ENCODE data around the gene MSH3. TPM values are rescaled to one million over a fixed set of nuclear protein-coding genes. Genes with fewer than 3 reads are reported as not detected.

MSH3 gene
- total RNA-seq, 1 donor from 2014 or later: 13.0 TPM

GRCh38 chr5:80917631-80918030 is 263.2 kb downstream of the MSH3 start:
- Mint-ChIP-seq H3K27me3 (ENCODE audit: unreplicated experiment) (no peaks in the 10 kb centered on the region), H3K36me3 (ENCODE audit: low read depth, unreplicated experiment) (no peaks in the 10 kb centered on the region), H3K27ac (ENCODE audit: unreplicated experiment) (no peak overlapping the region), H3K4me3 (ENCODE audit: unreplicated experiment) (no peak overlapping the region), H3K4me1 (ENCODE audit: unreplicated experiment) (peaks cover 9% of the 10 kb centered on the region), H3K9me3 (ENCODE audit: unreplicated experiment) (no peaks in the 10 kb centered on the region)
- DNase-seq (ENCODE audit: low spot score): no peak
- TF ChIP-seq CTCF (IDR thresholded peaks at IDR 0.05; ENCODE audit: unreplicated experiment): no peak

- no peak for DNase-seq (ENCODE audit: low spot score)
- Mint-ChIP-seq H3K4me1 (ENCODE audit: unreplicated experiment) (peaks cover 5% of the 10 kb centered on the region), H3K27me3 (ENCODE audit: unreplicated experiment) (no peaks in the 10 kb centered on the region), H3K9me3 (ENCODE audit: unreplicated experiment) (no peaks in the 10 kb centered on the region), H3K36me3 (ENCODE audit: low read depth, unreplicated experiment) (no peaks in the 10 kb centered on the region), H3K4me3 (ENCODE audit: unreplicated experiment) (no peak overlapping the region), H3K27ac (ENCODE audit: unreplicated experiment) (no peak overlapping the region)
- TF ChIP-seq CTCF (IDR thresholded peaks at IDR 0.05; ENCODE audit: unreplicated experiment): no peak
These were observed 265.3 kb downstream of the MSH3 start for GRCh38 chr5:80919678-80920196.

- no peak for DNase-seq (ENCODE audit: low spot score)
- no peak overlapping the region for H3K4me3 Mint-ChIP-seq (ENCODE audit: unreplicated experiment)
- H3K9me3 Mint-ChIP-seq (ENCODE audit: unreplicated experiment): no peaks in the 10 kb centered on the region
These were observed 265.9 kb downstream of the MSH3 start for GRCh38 chr5:80920333-80920732.

GRCh38 chr5:80921026-80921425 is 266.6 kb downstream of the MSH3 start:
- Mint-ChIP-seq H3K9me3 (ENCODE audit: unreplicated experiment) (no peaks in the 10 kb centered on the region), H3K27me3 (ENCODE audit: unreplicated experiment) (no peaks in the 10 kb centered on the region), H3K27ac (ENCODE audit: unreplicated experiment) (no peak overlapping the region), H3K4me3 (ENCODE audit: unreplicated experiment) (no peak overlapping the region), H3K36me3 (ENCODE audit: low read depth, unreplicated experiment) (no peaks in the 10 kb centered on the region), H3K4me1 (ENCODE audit: unreplicated experiment) (peaks cover 5% of the 10 kb centered on the region)
- no peak for TF ChIP-seq CTCF (IDR thresholded peaks at IDR 0.05; ENCODE audit: unreplicated experiment)
- DNase-seq (ENCODE audit: low spot score): no peak

More at GRCh38 chr5:80920333-80920732, 265.9 kb downstream of the MSH3 start:
- Mint-ChIP-seq H3K27me3 (ENCODE audit: unreplicated experiment) (no peaks in the 10 kb centered on the region), H3K27ac (ENCODE audit: unreplicated experiment) (no peak overlapping the region), H3K36me3 (ENCODE audit: low read depth, unreplicated experiment) (no peaks in the 10 kb centered on the region), H3K4me1 (ENCODE audit: unreplicated experiment) (peaks cover 5% of the 10 kb centered on the region)
- TF ChIP-seq CTCF (IDR thresholded peaks at IDR 0.05; ENCODE audit: unreplicated experiment): no peak

GRCh38 chr5:80925931-80926330 is 271.5 kb downstream of the MSH3 start:
- H3K9me3 Mint-ChIP-seq (ENCODE audit: unreplicated experiment): no peaks in the 10 kb centered on the region
- H3K27ac Mint-ChIP-seq (ENCODE audit: unreplicated experiment): no peak overlapping the region
- no peaks in the 10 kb centered on the region for H3K36me3 Mint-ChIP-seq (ENCODE audit: low read depth, unreplicated experiment)
- H3K4me1 Mint-ChIP-seq (ENCODE audit: unreplicated experiment): no peaks in the 10 kb centered on the region
- no peaks in the 10 kb centered on the region for H3K27me3 Mint-ChIP-seq (ENCODE audit: unreplicated experiment)
- DNase-seq (ENCODE audit: low spot score): no peak
- no peak for TF ChIP-seq CTCF (IDR thresholded peaks at IDR 0.05; ENCODE audit: unreplicated experiment)
- H3K4me3 Mint-ChIP-seq (ENCODE audit: unreplicated experiment): no peak overlapping the region

Other genes with a start within 250 kb of the MSH3 start
- gene ZFYVE16, start 246.6 kb upstream of the MSH3 start, total RNA-seq (ENCODE audit: unreplicated experiment): 80.5 TPM
- 2.1 TPM for gene FAM151B, start 166.6 kb upstream of the MSH3 start, total RNA-seq (ENCODE audit: unreplicated experiment)
- gene ANKRD34B, start 84.4 kb upstream of the MSH3 start, total RNA-seq (ENCODE audit: unreplicated experiment): 0.62 TPM
- gene DHFR, start 331 bp downstream of the MSH3 start, total RNA-seq (ENCODE audit: unreplicated experiment): 20.1 TPM